Hepatocyte (in vitro differentiated cells): ENCODE results near the gene PHOX2A. TPM values are rescaled to one million over a fixed set of nuclear protein-coding genes. Genes with fewer than 3 reads are reported as not detected.

Source experiments
- DNase-seq: peaks from one replicate; pipeline ENCODE4 v3.0.0-alpha.2; 2016; ENCODE audit warnings: low spot score
- H2AFZ ChIP-seq: fragments of 200-600 bp; sonication (generic); 2 replicates; pipeline ENCODE4 v1.6.0; 2016; ENCODE audit warnings: antibody characterized with exemption, mild to moderate bottlenecking
- H3K27ac ChIP-seq: fragments of 200-600 bp; sonication (generic); 2 replicates; pipeline ENCODE4 v1.5.1; 2016; ENCODE audit warnings: mild to moderate bottlenecking
- H3K27me3 ChIP-seq: fragments of 200-600 bp; sonication (generic); 2 replicates; pipeline ENCODE4 v1.6.1; 2016
- H3K36me3 ChIP-seq: fragments of 200-600 bp; sonication (generic); replicated peaks from 2 replicates; pipeline ENCODE4 v1.5.1; 2016; ENCODE audit warnings: low read depth; ENCODE audit not compliant: insufficient read depth
- H3K4me1 ChIP-seq: fragments of 200-600 bp; sonication (generic); 2 replicates; pipeline ENCODE4 v1.5.1; 2016; ENCODE audit warnings: mild to moderate bottlenecking, moderate library complexity; ENCODE audit not compliant: insufficient read depth
- H3K4me2 ChIP-seq: fragments of 200-600 bp; sonication (generic); 2 replicates; pipeline ENCODE4 v1.6.0; 2016
- H3K4me3 ChIP-seq: fragments of 200-600 bp; sonication (generic); 2 replicates; pipeline ENCODE4 v1.5.1; 2016; ENCODE audit warnings: mild to moderate bottlenecking
- H3K79me2 ChIP-seq: fragments of 200-600 bp; sonication (generic); 2 replicates; pipeline ENCODE4 v1.6.0; 2017; ENCODE audit warnings: mild to moderate bottlenecking
- H3K9me2 ChIP-seq: fragments of 200-600 bp; sonication (generic); replicated peaks from 2 replicates; pipeline ENCODE4 v1.6.0; 2017; ENCODE audit warnings: mild to moderate bottlenecking; ENCODE audit not compliant: insufficient read depth
- H3K9me3 ChIP-seq: fragments of 200-600 bp; sonication (generic); 2 replicates; pipeline ENCODE4 v1.5.1; 2016; ENCODE audit warnings: low read depth, mild to moderate bottlenecking
- H4K20me1 ChIP-seq: fragments of 200-600 bp; sonication (generic); 2 replicates; pipeline ENCODE4 v1.6.0; 2016; ENCODE audit warnings: mild to moderate bottlenecking; ENCODE audit not compliant: insufficient read depth, poor library complexity, severe bottlenecking
- CTCF ChIP-seq: fragments of 200-600 bp; sonication (generic); IDR thresholded peaks from 2 replicates; pipeline ENCODE4 v1.5.1; 2016; ENCODE audit warnings: antibody characterized with exemption, mild to moderate bottlenecking; ENCODE audit not compliant: poor library complexity
- EZH2 ChIP-seq: fragments of 200-600 bp; sonication (generic); IDR thresholded peaks from 2 replicates; pipeline ENCODE4 v1.6.1; 2016; ENCODE audit warnings: antibody characterized with exemption, mild to moderate bottlenecking, borderline replicate concordance
- EZH2phosphoT487 ChIP-seq: fragments of 200-600 bp; sonication (generic); IDR thresholded peaks from one replicate; pipeline ENCODE4 v1.6.1; 2018; ENCODE audit warnings: antibody characterized with exemption, mild to moderate bottlenecking, low read depth, moderate library complexity; ENCODE audit not compliant: unreplicated experiment, severe bottlenecking
- WGBS: methylation state at CpG from one replicate; pipeline ENCODE4 v1.1.6; 2016; ENCODE audit warnings: low lambda C conversion rate; ENCODE audit errors: missing lambda C conversion rate; 5-methylcytosine and 5-hydroxymethylcytosine counted together
- polyA plus RNA-seq: library from polyadenylated mRNA; unstranded; fragments of >200 nt; fragmentation: Nextera tagmentation; extraction: Ambion mirVana; gene quantifications from 2 replicates; pipeline ENCODE4 v1.2.1, GENCODE V29; 2016
- total RNA-seq: library from RNA; depleted of rRNA; stranded (reverse); fragments of >200 nt; gene quantifications from 2 replicates; pipeline ENCODE4 v1.2.3, GENCODE V29; 2014

The PHOX2A gene
- total and polyA plus RNA-seq, 2 experiments from 2014 or later = not detected

GRCh38 chr11:72222106-72222891, 21.7 kb downstream of the PHOX2A start:
- peak overlapping the region; percentile 88 for H3K4me3 ChIP-seq
- H3K79me2 ChIP-seq = peaks cover 32% of the 10 kb centered on the region
- peak overlapping the region; percentile 97 for H3K27ac ChIP-seq
- no peaks in the 10 kb centered on the region for H3K36me3 ChIP-seq
- WGBS = 42% methylated on average over 6 of the region's 6 CpGs
- H3K9me2 ChIP-seq = no peaks in the 10 kb centered on the region
- H4K20me1 ChIP-seq = peaks cover 23% of the 10 kb centered on the region
- peaks cover 20% of the 10 kb centered on the region for H3K4me1 ChIP-seq
- no peaks in the 10 kb centered on the region for H3K9me3 ChIP-seq
- DNase-seq = no peak
- peak overlapping the region; percentile 75 for H2AFZ ChIP-seq
- peak overlapping the region; percentile 83 for H3K4me2 ChIP-seq
- peaks cover 6% of the 10 kb centered on the region for H3K27me3 ChIP-seq
- TF ChIP-seq CTCF = no peak
- no peak for TF ChIP-seq EZH2phosphoT487
- no peak for TF ChIP-seq EZH2

DNA sequence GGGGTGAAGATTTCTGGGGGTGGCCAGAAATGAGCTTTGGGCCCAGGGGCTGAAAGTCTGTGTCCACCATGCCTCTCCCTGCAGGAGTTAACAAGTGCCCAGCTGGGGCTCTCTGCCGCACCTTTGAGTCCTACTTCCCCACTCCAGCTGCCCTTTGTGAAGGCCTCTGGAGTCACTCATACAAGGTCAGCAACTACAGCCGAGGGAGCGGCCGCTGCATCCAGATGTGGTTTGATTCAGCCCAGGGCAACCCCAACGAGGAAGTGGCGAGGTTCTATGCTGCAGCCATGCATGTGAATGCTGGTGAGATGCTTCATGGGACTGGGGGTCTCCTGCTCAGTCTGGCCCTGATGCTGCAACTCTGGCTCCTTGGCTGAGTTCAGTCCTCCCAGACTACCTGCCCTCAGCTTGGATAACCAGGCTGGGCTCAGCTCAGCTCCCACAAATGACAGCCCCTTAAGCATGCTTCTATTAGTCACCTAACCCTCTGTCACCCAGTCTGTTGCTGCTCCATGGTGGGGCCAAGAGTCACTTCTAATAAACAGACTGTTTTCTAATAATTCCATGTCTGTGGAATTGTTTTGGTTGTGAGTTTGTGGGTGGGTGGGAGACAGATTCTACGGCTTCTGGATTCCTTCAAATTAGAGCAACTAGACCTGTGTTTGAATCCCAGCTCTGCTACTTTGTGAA, 22.4 kb downstream of the PHOX2A start:
- H3K36me3 ChIP-seq = no peaks in the 10 kb centered on the region
- H3K9me2 ChIP-seq = no peaks in the 10 kb centered on the region
- TF ChIP-seq EZH2 = no peak
- TF ChIP-seq EZH2phosphoT487 = no peak
- no peak for TF ChIP-seq CTCF
- H2AFZ ChIP-seq = no peak overlapping the region
- WGBS = 77% methylated on average over 7 of the region's 7 CpGs
- H3K4me1 ChIP-seq = peaks cover 20% of the 10 kb centered on the region
- no peaks in the 10 kb centered on the region for H3K9me3 ChIP-seq
- H3K4me3 ChIP-seq = no peak overlapping the region
- peak overlapping the region; percentile 83 for H3K4me2 ChIP-seq
- peaks cover 24% of the 10 kb centered on the region for H3K79me2 ChIP-seq
- peaks cover 16% of the 10 kb centered on the region for H4K20me1 ChIP-seq
- no peak for DNase-seq
- peaks cover 6% of the 10 kb centered on the region for H3K27me3 ChIP-seq
- no peak overlapping the region for H3K27ac ChIP-seq

DNA sequence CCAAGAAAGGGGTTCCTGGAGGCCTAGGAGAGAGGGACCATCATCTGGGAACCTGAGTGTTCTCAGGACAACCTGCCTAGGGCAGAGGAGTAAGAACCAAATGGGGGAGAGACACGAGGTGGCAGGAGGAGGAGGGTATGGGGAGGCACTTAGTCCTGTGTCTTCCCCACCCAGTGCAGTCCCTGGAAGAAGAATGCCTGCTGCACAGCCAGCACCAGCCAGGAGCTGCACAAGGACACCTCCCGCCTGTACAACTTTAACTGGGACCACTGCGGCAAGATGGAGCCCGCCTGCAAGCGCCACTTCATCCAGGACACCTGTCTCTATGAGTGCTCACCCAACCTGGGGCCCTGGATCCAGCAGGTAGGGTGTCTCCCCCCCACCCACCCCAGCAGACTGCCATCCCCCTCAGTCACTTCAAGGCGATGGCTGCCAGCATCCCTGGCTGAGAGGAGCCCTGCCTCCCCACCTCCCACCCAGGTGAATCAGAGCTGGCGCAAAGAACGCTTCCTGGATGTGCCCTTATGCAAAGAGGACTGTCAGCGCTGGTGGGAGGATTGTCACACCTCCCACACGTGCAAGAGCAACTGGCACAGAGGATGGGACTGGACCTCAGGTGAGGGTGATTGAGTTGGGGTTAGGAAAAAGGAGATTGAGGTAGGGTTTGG, 23.1 kb downstream of the PHOX2A start:
- H3K4me1 ChIP-seq = peaks cover 13% of the 10 kb centered on the region

More for the DNA sequence above, 23.1 kb downstream of the PHOX2A start:
- H3K4me2 ChIP-seq = no peak overlapping the region
- H2AFZ ChIP-seq = no peak overlapping the region
- DNase-seq = no peak
- WGBS = 76% methylated on average over 6 of the region's 10 CpGs
- no peaks in the 10 kb centered on the region for H3K9me2 ChIP-seq
- no peak overlapping the region for H3K27ac ChIP-seq
- peaks cover 9% of the 10 kb centered on the region for H4K20me1 ChIP-seq
- no peaks in the 10 kb centered on the region for H3K9me3 ChIP-seq
- H3K36me3 ChIP-seq = no peaks in the 10 kb centered on the region
- no peak overlapping the region for H3K4me3 ChIP-seq
- no peak for TF ChIP-seq EZH2
- no peak for TF ChIP-seq EZH2phosphoT487
- no peak for TF ChIP-seq CTCF
- H3K79me2 ChIP-seq = peaks cover 17% of the 10 kb centered on the region
- H3K27me3 ChIP-seq = peaks cover 6% of the 10 kb centered on the region
